ENCODE data around the gene RAD9A. TPM values are rescaled to one million over a fixed set of nuclear protein-coding genes. Genes with fewer than 3 reads are reported as not detected.

RAD9A gene
- total RNA-seq, 1 donor from 2014 or later = 10.4 TPM

GRCh38 chr11:67398661-67399563, 7.1 kb downstream of the RAD9A start:
- no peak overlapping the region for H3K9ac ChIP-seq
- H3K36me3 ChIP-seq = no peaks in the 10 kb centered on the region
- peak overlapping the region; percentile 27 for H3K4me3 Mint-ChIP-seq

GRCh38 chr11:67400251-67400941, 8.6 kb downstream of the RAD9A start:
- DNase-seq (ENCODE audit: low spot score) = no peak
- TF ChIP-seq EZH2 (IDR thresholded peaks at IDR 0.05) = no peak
- TF ChIP-seq CTCF (IDR thresholded peaks at IDR 0.05) = no peak
- TF ChIP-seq EZH2phosphoT487 (IDR thresholded peaks at IDR 0.05) = no peak
- Histone ChIP-seq H3K4me2 (peak overlapping the region; percentile 95), H2AFZ (replicated peaks) (no peak overlapping the region), H3K79me2 (ENCODE audit: low read depth) (peaks cover 16% of the 10 kb centered on the region), H3K9ac (peak overlapping the region; percentile 75), H4K20me1 (ENCODE audit: low read depth) (peaks cover 8% of the 10 kb centered on the region), H3K9me3 (ENCODE audit: low read depth) (no peaks in the 10 kb centered on the region), H3K36me3 (no peaks in the 10 kb centered on the region), H3K4me1 (peaks cover 13% of the 10 kb centered on the region), H3K27ac (no peak overlapping the region), H3K4me3 (peak overlapping the region; percentile 87), H3F3A (ENCODE audit: low read depth) (peaks cover 8% of the 10 kb centered on the region), H3K27me3 (no peaks in the 10 kb centered on the region)
- Mint-ChIP-seq H3K9me3 (no peaks in the 10 kb centered on the region), H3K4me1 (peaks cover 31% of the 10 kb centered on the region), H3K27ac (no peak overlapping the region), H3K36me3 (peaks cover 10% of the 10 kb centered on the region), H3K4me3 (peak overlapping the region; percentile 86), H3K27me3 (ENCODE audit: insufficient read depth, low read depth) (peaks cover 8% of the 10 kb centered on the region)

More at GRCh38 chr11:67398661-67399563, 7.1 kb downstream of the RAD9A start:
- Histone ChIP-seq H3K4me3 (no peak overlapping the region), H3K27ac (no peak overlapping the region), H3K79me2 (ENCODE audit: low read depth) (peaks cover 16% of the 10 kb centered on the region), H3K4me1 (peaks cover 13% of the 10 kb centered on the region), H4K20me1 (ENCODE audit: low read depth) (peaks cover 8% of the 10 kb centered on the region), H2AFZ (replicated peaks) (no peak overlapping the region), H3F3A (ENCODE audit: low read depth) (peaks cover 9% of the 10 kb centered on the region), H3K9me3 (ENCODE audit: low read depth) (no peaks in the 10 kb centered on the region), H3K4me2 (no peak overlapping the region), H3K27me3 (no peaks in the 10 kb centered on the region)
- no peaks in the 10 kb centered on the region for H3K9me3 Mint-ChIP-seq
- peaks cover 4% of the 10 kb centered on the region for H3K27me3 Mint-ChIP-seq (ENCODE audit: insufficient read depth, low read depth)
- no peak for DNase-seq (ENCODE audit: low spot score)
- H3K36me3 Mint-ChIP-seq = peaks cover 10% of the 10 kb centered on the region
- TF ChIP-seq CTCF (IDR thresholded peaks at IDR 0.05) = no peak
- no peak for TF ChIP-seq EZH2phosphoT487 (IDR thresholded peaks at IDR 0.05)
- peaks cover 25% of the 10 kb centered on the region for H3K4me1 Mint-ChIP-seq
- no peak overlapping the region for H3K27ac Mint-ChIP-seq

- peak overlapping the region; percentile 87 for H3K4me3 ChIP-seq
- H3K9ac ChIP-seq = peak overlapping the region; percentile 75
- H3K4me1 ChIP-seq = peaks cover 13% of the 10 kb centered on the region
- no peaks in the 10 kb centered on the region for H3K9me3 ChIP-seq (ENCODE audit: low read depth)
- peaks cover 7% of the 10 kb centered on the region for H3F3A ChIP-seq (ENCODE audit: low read depth)
- Mint-ChIP-seq H3K27ac (no peak overlapping the region), H3K27me3 (ENCODE audit: insufficient read depth, low read depth) (peaks cover 8% of the 10 kb centered on the region), H3K4me1 (peaks cover 31% of the 10 kb centered on the region), H3K36me3 (peaks cover 10% of the 10 kb centered on the region), H3K9me3 (no peaks in the 10 kb centered on the region), H3K4me3 (peak overlapping the region; percentile 86)
- H3K4me2 ChIP-seq = peak overlapping the region; percentile 95
- no peak overlapping the region for H2AFZ ChIP-seq (replicated peaks)
- no peak for TF ChIP-seq EZH2 (IDR thresholded peaks at IDR 0.05)
- TF ChIP-seq CTCF (IDR thresholded peaks at IDR 0.05) = no peak
- no peak for TF ChIP-seq EZH2phosphoT487 (IDR thresholded peaks at IDR 0.05)
- no peaks in the 10 kb centered on the region for H3K27me3 ChIP-seq
- H3K36me3 ChIP-seq = no peaks in the 10 kb centered on the region
- H3K27ac ChIP-seq = no peak overlapping the region
- no peak for DNase-seq (ENCODE audit: low spot score)
- H4K20me1 ChIP-seq (ENCODE audit: low read depth) = peaks cover 8% of the 10 kb centered on the region
- peaks cover 16% of the 10 kb centered on the region for H3K79me2 ChIP-seq (ENCODE audit: low read depth)
Measured at GRCh38 chr11:67400942-67401494, 9.2 kb downstream of the RAD9A start.
